Liver (tissue), 3 donors: ENCODE data around the gene LAYN.

Experiments
- ATF3 ChIP-seq: IDR thresholded peaks from 2 replicates; pipeline ENCODE4 v1.6.1; 2016; ENCODE audit warnings: antibody characterized with exemption
- CTCF ChIP-seq: fragments of 150-350 bp; IDR thresholded peaks from 2 replicates; pipeline ENCODE4 v1.5.1; 2017; ENCODE audit warnings: improper control_type of control experiment, low read depth, low read length; ENCODE audit not compliant: missing input control
- EGR1 ChIP-seq, 2 donors: IDR thresholded peaks; 2 replicates each; pipeline ENCODE4 v1.6.1; 2016 to 2018; ENCODE audit warnings: antibody characterized with exemption in 2 of 2, low read depth in 2 of 2
- GABPA ChIP-seq, 2 donors: IDR thresholded peaks in 1 of 2; conservative IDR thresholded peaks in 1 of 2; 2 replicates each; pipeline ENCODE4 v1.6.1; 2016; ENCODE audit warnings: antibody characterized with exemption in 2 of 2, mild to moderate bottlenecking in 1 of 2, moderate library complexity in 1 of 2
- JUND ChIP-seq, 2 donors: IDR thresholded peaks; 2 replicates each; pipeline ENCODE4 v1.6.1; 2016; ENCODE audit warnings: antibody characterized with exemption in 2 of 2
- MAX ChIP-seq: IDR thresholded peaks from 2 replicates; pipeline ENCODE4 v1.6.1; 2016; ENCODE audit warnings: antibody characterized with exemption
- NR2F2 ChIP-seq: IDR thresholded peaks from 2 replicates; pipeline ENCODE4 v1.6.1; 2016; ENCODE audit warnings: antibody characterized with exemption
- RAD21 ChIP-seq, 2 donors: IDR thresholded peaks; 2 replicates each; pipeline ENCODE4 v1.6.1; 2016; ENCODE audit warnings: antibody characterized with exemption in 2 of 2, mild to moderate bottlenecking in 2 of 2
- REST ChIP-seq: IDR thresholded peaks from 2 replicates; pipeline ENCODE4 v1.6.1; 2016; ENCODE audit warnings: antibody characterized with exemption, mild to moderate bottlenecking
- RXRA ChIP-seq, 2 donors: IDR thresholded peaks; 2 replicates each; pipeline ENCODE4 v1.6.1; 2017 to 2018; ENCODE audit warnings: antibody characterized with exemption in 2 of 2, mild to moderate bottlenecking in 1 of 2
- TAF1 ChIP-seq: conservative IDR thresholded peaks from 2 replicates; pipeline ENCODE4 v1.6.1; 2016; ENCODE audit warnings: antibody characterized with exemption, mild to moderate bottlenecking
- YY1 ChIP-seq: IDR thresholded peaks from 2 replicates; pipeline ENCODE4 v1.6.1; 2016; ENCODE audit warnings: antibody characterized with exemption, mild to moderate bottlenecking
- ZBTB33 ChIP-seq: IDR thresholded peaks from 2 replicates; pipeline ENCODE4 v1.6.1; 2016; ENCODE audit warnings: antibody characterized with exemption
- donor health status: healthy.
- donor health status: healthy.

GRCh38 chr11:111528557-111528956, 12.0 kb upstream of the LAYN start:
- TF ChIP-seq CTCF, result no peak
- TF ChIP-seq RXRA (IDR thresholded peaks at IDR 0.05), result no peak
- no peak for TF ChIP-seq MAX
- no peak for TF ChIP-seq TAF1
- no peak for TF ChIP-seq RAD21 (IDR thresholded peaks at IDR 0.05)
- no peak for TF ChIP-seq REST
- no peak for TF ChIP-seq ATF3
- no peak for TF ChIP-seq JUND (IDR thresholded peaks at IDR 0.05)
- no peak for TF ChIP-seq GABPA (IDR thresholded peaks at IDR 0.05 in 1 of 2, conservative IDR thresholded peaks at IDR 0.05 in 1 of 2)
- no peak for TF ChIP-seq YY1
- TF ChIP-seq EGR1 (IDR thresholded peaks at IDR 0.05; ENCODE audit: low read depth in 2 of 2), result no peak
- no peak for TF ChIP-seq ZBTB33
- TF ChIP-seq NR2F2, result no peak
